H1 (cell line): ENCODE results near the gene PLIN1. TPM values are rescaled to one million over a fixed set of nuclear protein-coding genes. Genes with fewer than 3 reads are reported as not detected.

ENCODE experiments used
- CTCF ChIA-PET: fragments of 300-600 bp; sonication (Branson Sonifier 250); formaldehyde crosslinking; loops from one replicate; lab custom pipeline; 2021; ENCODE audit not compliant: partially characterized antibody; lab: Charles Lee
- POLR2A ChIA-PET: fragments of 300-600 bp; sonication (Branson Sonifier 250); formaldehyde crosslinking; loops from one replicate; lab custom pipeline; 2021; ENCODE audit warnings: inconsistent platforms; ENCODE audit not compliant: partially characterized antibody; lab: Charles Lee
- DNase-seq, 2 experiments: peaks; one replicate each; pipeline versions ENCODE4 v3.0.0 to v3.0.0-alpha.2; 2010 to 2022; ENCODE audit warnings: low spot score in 2 of 2, low read depth in 1 of 2, mixed read lengths in 1 of 2
- FAIRE-seq: peaks from 2 replicates; lab custom pipeline; 2011; peaks lifted over from hg19 to GRCh38; lab: Jason Lieb, UNC
- H2AFZ ChIP-seq: 2 replicates; pipeline ENCODE4 v1.8.1; 2012; ENCODE audit warnings: low read length, inconsistent platforms
- H2AK5ac ChIP-seq: 2 replicates; pipeline ENCODE4 v1.6.1; 2013; ENCODE audit warnings: low read depth, low read length
- H2BK120ac ChIP-seq: replicated peaks from 2 replicates; pipeline ENCODE3; 2013; ENCODE audit warnings: low read depth, low read length, inconsistent platforms
- H2BK12ac ChIP-seq: 2 replicates; pipeline ENCODE4 v1.6.1; 2013; ENCODE audit warnings: low read depth, low read length
- H2BK15ac ChIP-seq: 2 replicates; pipeline ENCODE4 v1.6.1; 2013; ENCODE audit warnings: low read length
- H2BK20ac ChIP-seq: 2 replicates; pipeline ENCODE4 v1.6.1; 2013; ENCODE audit warnings: low read length
- H2BK5ac ChIP-seq: 2 replicates; pipeline ENCODE4 v1.6.1; 2013; ENCODE audit warnings: low read depth, low read length
- H3K14ac ChIP-seq: 2 replicates; pipeline ENCODE4 v1.6.1; 2013; ENCODE audit warnings: inconsistent platforms; ENCODE audit not compliant: insufficient read length
- H3K18ac ChIP-seq: 2 replicates; pipeline ENCODE4 v1.6.1; 2013; ENCODE audit warnings: low read length; ENCODE audit errors: extremely low read depth
- H3K23ac ChIP-seq: 2 replicates; pipeline ENCODE4 v1.6.1; 2013; ENCODE audit warnings: inconsistent platforms; ENCODE audit not compliant: insufficient read length
- H3K23me2 ChIP-seq: 2 replicates; pipeline ENCODE4 v1.6.1; 2013; ENCODE audit warnings: low read depth, low read length
- H3K27ac ChIP-seq: 2 replicates; pipeline ENCODE4 v1.6.1; 2011; ENCODE audit warnings: low read depth, low read length, inconsistent platforms
- H3K27me3 ChIP-seq, 4 experiments: replicated peaks in 1 of 4; 1 replicate in 1 of 4; 2 replicates in 3 of 4; pipeline versions ENCODE4 v1.6.1 to v1.8.1; 2011 to 2013; ENCODE audit warnings: low read length in 3 of 4, mild to moderate bottlenecking in 3 of 4, inconsistent platforms in 2 of 4, mixed read lengths in 2 of 4, moderate library complexity in 1 of 4; ENCODE audit not compliant: control insufficient read depth in 3 of 4, insufficient read depth in 3 of 4; ENCODE audit errors: extremely low read depth in 1 of 4
- H3K36me3 ChIP-seq, 4 experiments: 2 replicates each; pipeline versions ENCODE4 v1.6.1 to v1.8.1; 2011 to 2013; ENCODE audit warnings: mild to moderate bottlenecking in 4 of 4, low read length in 3 of 4, moderate library complexity in 2 of 4, control low read depth in 1 of 4, inconsistent platforms in 1 of 4; ENCODE audit not compliant: insufficient read depth in 4 of 4, control insufficient read depth in 2 of 4
- H3K4ac ChIP-seq: replicated peaks from 2 replicates; pipeline ENCODE3; 2013; ENCODE audit warnings: low read length, low read depth, mixed read lengths, inconsistent platforms; ENCODE audit not compliant: insufficient read length
- H3K4me1 ChIP-seq, 4 experiments: replicated peaks in 1 of 4; 1 replicate in 1 of 4; 2 replicates in 3 of 4; pipeline versions ENCODE4 v1.6.1 to v1.8.1; 2011 to 2013; ENCODE audit warnings: low read length in 3 of 4, inconsistent platforms in 2 of 4, mixed read lengths in 1 of 4; ENCODE audit not compliant: insufficient read depth in 4 of 4, control insufficient read depth in 3 of 4
- H3K4me2 ChIP-seq, 2 experiments: 2 replicates each; pipeline versions ENCODE4 v1.6.1 to v1.8.1; 2011 to 2013; ENCODE audit warnings: low read depth in 2 of 2, low read length in 2 of 2, control low read depth in 1 of 2, inconsistent platforms in 1 of 2, mild to moderate bottlenecking in 1 of 2; ENCODE audit not compliant: insufficient read depth in 1 of 2
- H3K4me3 ChIP-seq, 4 experiments: fragments of 200-600, 300-600 bp in 1 of 4; sonication (generic), shearing (Covaris generic), sonication (Bioruptor Twin) in 1 of 4; 2 replicates each; pipeline versions ENCODE4 v1.5.1 to v1.8.1; 2011 to 2016; ENCODE audit warnings: low read length in 4 of 4, low read depth in 3 of 4, control low read depth in 2 of 4, inconsistent platforms in 2 of 4, mild to moderate bottlenecking in 2 of 4, mixed read lengths in 1 of 4, moderate library complexity in 1 of 4; ENCODE audit not compliant: insufficient read depth in 2 of 4; ENCODE audit errors: extremely low read depth in 1 of 4
- H3K56ac ChIP-seq: replicated peaks from 2 replicates; pipeline ENCODE3; 2013; ENCODE audit warnings: low read depth, mild to moderate bottlenecking, mixed read lengths, low read length, inconsistent platforms; ENCODE audit not compliant: insufficient read length
- H3K79me1 ChIP-seq: 2 replicates; pipeline ENCODE4 v1.6.1; 2013; ENCODE audit warnings: low read depth, low read length, control low read depth
- H3K79me2 ChIP-seq, 2 experiments: 2 replicates each; pipeline versions ENCODE4 v1.6.1 to v1.8.1; 2012 to 2013; ENCODE audit warnings: low read length in 2 of 2, mild to moderate bottlenecking in 2 of 2, inconsistent platforms in 1 of 2; ENCODE audit not compliant: insufficient read depth in 2 of 2, control insufficient read depth in 1 of 2
- H3K9ac ChIP-seq, 4 experiments: replicated peaks in 1 of 4; 1 replicate in 1 of 4; 2 replicates in 3 of 4; pipeline versions ENCODE4 v1.6.1 to v1.8.1; 2011 to 2013; ENCODE audit warnings: low read depth in 3 of 4, low read length in 3 of 4, control low read depth in 2 of 4, mild to moderate bottlenecking in 2 of 4, moderate library complexity in 2 of 4, inconsistent platforms in 1 of 4; ENCODE audit errors: extremely low read depth in 1 of 4
- H3K9me3 ChIP-seq, 2 experiments: 2 replicates each; pipeline versions ENCODE4 v1.6.1 to v1.8.1; 2012 to 2013; ENCODE audit warnings: mild to moderate bottlenecking in 2 of 2, moderate library complexity in 2 of 2, control low read depth in 1 of 2, inconsistent platforms in 1 of 2, low read depth in 1 of 2, low read length in 1 of 2, mixed read lengths in 1 of 2; ENCODE audit not compliant: insufficient read depth in 2 of 2
- H4K20me1 ChIP-seq, 2 experiments: replicated peaks in 1 of 2; 2 replicates each; pipeline versions ENCODE3 to v1.8.1; 2011 to 2013; ENCODE audit warnings: inconsistent platforms in 2 of 2, low read length in 2 of 2, mild to moderate bottlenecking in 1 of 2; ENCODE audit not compliant: insufficient read depth in 2 of 2, control insufficient read depth in 1 of 2
- H4K5ac ChIP-seq: 2 replicates; pipeline ENCODE4 v1.6.1; 2013; ENCODE audit warnings: low read length, low read depth, mixed read lengths, inconsistent platforms; ENCODE audit not compliant: insufficient read length
- H4K8ac ChIP-seq: 2 replicates; pipeline ENCODE4 v1.8.0; 2013; ENCODE audit warnings: mild to moderate bottlenecking, moderate library complexity, low read length, inconsistent platforms; ENCODE audit not compliant: insufficient read depth; ENCODE audit errors: extremely low read depth
- H4K91ac ChIP-seq: replicated peaks from 2 replicates; pipeline ENCODE3; 2013; ENCODE audit warnings: low read length, mixed read lengths, inconsistent platforms; ENCODE audit not compliant: insufficient read length
- BRCA1 ChIP-seq: IDR thresholded peaks from 2 replicates; pipeline ENCODE4 v1.6.1; 2012; ENCODE audit warnings: low read depth, low read length, improper control_type of control experiment
- MAX ChIP-seq: IDR thresholded peaks from 2 replicates; pipeline ENCODE4 v1.6.1; 2012; ENCODE audit warnings: inconsistent platforms
- SIX5 ChIP-seq: IDR thresholded peaks from 2 replicates; pipeline ENCODE4 v1.6.1; 2011; ENCODE audit warnings: mild to moderate bottlenecking, low read depth, low read length
- WGBS, 2 experiments: shearing (Covaris generic) in 1 of 2; methylation state at CpG; one replicate each; pipeline versions ENCODE4 v1.1.6 to v1.1.7; 2013 to 2015; ENCODE audit warnings: low lambda C conversion rate in 2 of 2, mixed read lengths in 2 of 2, inconsistent platforms in 1 of 2, low coverage in 1 of 2, missing lambda C conversion rate in 1 of 2; ENCODE audit not compliant: insufficient replicate concordance in 2 of 2, insufficient coverage in 1 of 2, insufficient read length in 1 of 2; ENCODE audit errors: extremely low coverage in 1 of 2, missing lambda C conversion rate in 1 of 2; 5-methylcytosine and 5-hydroxymethylcytosine counted together
- polyA plus RNA-seq, 7 experiments: library from polyadenylated mRNA; depleted of rRNA in 3 of 7; stranded (reverse) in 5 of 7; unstranded in 2 of 7; fragments of >200 nt in 5 of 7; fragments of 200-250 nt in 2 of 7; gene quantifications; 1 replicate in 5 of 7; 2 replicates in 1 of 7; 4 replicates in 1 of 7; pipeline versions ENCODE4 v1.2.1 to v1.2.3, GENCODE V29; 2011 to 2013; ENCODE audit warnings: missing spikeins in 2 of 7, mixed read lengths in 2 of 7
- total RNA-seq: library from RNA; stranded (reverse); fragmentation: NEBNext Ultra II Directional; extraction: Animal tissue kit (Norgen Biotek cat#: 25700); gene quantifications from 2 replicates; pipeline ENCODE4 v1.2.1, GENCODE V29; 2021

Gene PLIN1
- total and polyA plus RNA-seq, 2 of the 8 experiments (the other 6 are each of a cell fraction or from before 2014, with no cell fraction given): 0.33 TPM; not detected in 1

- H4K91ac ChIP-seq: no peak overlapping the region
- H2BK5ac ChIP-seq: no peak overlapping the region
- H2BK12ac ChIP-seq: no peak overlapping the region
- no peak for DNase-seq
- no peak overlapping the region for H4K8ac ChIP-seq
- H3K36me3 ChIP-seq: no peaks in the 10 kb centered on the region
- ChIA-PET POLR2A (no interaction called here), CTCF (no interaction called here)
- H3K18ac ChIP-seq: no peak overlapping the region
- H2BK20ac ChIP-seq: no peak overlapping the region
- no peaks in the 10 kb centered on the region for H4K20me1 ChIP-seq
- no peak overlapping the region for H2AK5ac ChIP-seq
- H3K4me1 ChIP-seq: no peaks in the 10 kb centered on the region
- no peak overlapping the region for H3K14ac ChIP-seq
- H3K4me3 ChIP-seq: no peak overlapping the region
- no peaks in the 10 kb centered on the region for H3K23me2 ChIP-seq
- H2AFZ ChIP-seq: no peak overlapping the region
- H4K5ac ChIP-seq: no peak overlapping the region
- no peak for FAIRE-seq
- no peak overlapping the region for H3K23ac ChIP-seq
- H3K27ac ChIP-seq: no peak overlapping the region
- H3K9me3 ChIP-seq: no peaks in the 10 kb centered on the region
- no peak overlapping the region for H3K4me2 ChIP-seq
- H2BK120ac ChIP-seq: no peak overlapping the region
- 89% methylated on average over 2 of the region's 2 CpGs; no CpG with 5 or more reads in 1 of the 2 experiments for WGBS, 2 experiments
- no peak overlapping the region for H2BK15ac ChIP-seq
- TF ChIP-seq BRCA1 (no peak), MAX (no peak), SIX5 (no peak)
- no peaks in the 10 kb centered on the region for H3K79me1 ChIP-seq
- H3K4ac ChIP-seq: no peak overlapping the region
- H3K27me3 ChIP-seq: no peaks in the 10 kb centered on the region
- H3K9ac ChIP-seq: no peak overlapping the region
- H3K56ac ChIP-seq: no peak overlapping the region
- no peaks in the 10 kb centered on the region for H3K79me2 ChIP-seq
These were observed 35.6 kb upstream of the PLIN1 start for GRCh38 chr15:89714775-89715174.
